ACC112 (cell line): ENCODE measurements around the gene PARP1.

Experiments used
- H2AFZ ChIP-seq: fragments of 200-600 bp; sonication (generic); one replicate; pipeline ENCODE4 v1.6.0; 2017; ENCODE audit warnings: antibody characterized with exemption, low read length; ENCODE audit not compliant: unreplicated experiment
- H3K27ac ChIP-seq: fragments of 200-600 bp; sonication (generic); 2 replicates; pipeline ENCODE4 v1.5.1; 2014; ENCODE audit warnings: low read depth, mild to moderate bottlenecking, antibody characterized with exemption, low read length, moderate library complexity
- H3K27me3 ChIP-seq: fragments of 200-600 bp; sonication (generic); 2 replicates; pipeline ENCODE4 v1.6.1; 2014; ENCODE audit warnings: mild to moderate bottlenecking, antibody characterized with exemption, low read length, moderate library complexity, mixed read lengths; ENCODE audit not compliant: insufficient read depth
- H3K36me3 ChIP-seq: fragments of 200-600 bp; sonication (generic); 2 replicates; pipeline ENCODE4 v1.6.1; 2016; ENCODE audit warnings: mild to moderate bottlenecking, antibody characterized with exemption, low read length, moderate library complexity, mixed read lengths; ENCODE audit not compliant: insufficient read depth
- H3K4me1 ChIP-seq: fragments of 200-600 bp; sonication (generic); one replicate; pipeline ENCODE4 v1.6.1; 2016; ENCODE audit warnings: low read length, mixed read lengths; ENCODE audit not compliant: insufficient read depth, unreplicated experiment, control insufficient read depth
- H3K4me3 ChIP-seq: fragments of 200-600 bp; sonication (generic); 2 replicates; pipeline ENCODE4 v1.5.1; 2014; ENCODE audit warnings: mild to moderate bottlenecking, low read depth, low read length
- H3K79me2 ChIP-seq: fragments of 200-600 bp; sonication (generic); one replicate; pipeline ENCODE4 v1.6.0; 2016; ENCODE audit warnings: low read length; ENCODE audit not compliant: control insufficient read depth, unreplicated experiment, insufficient read depth

Gene PARP1

DNA sequence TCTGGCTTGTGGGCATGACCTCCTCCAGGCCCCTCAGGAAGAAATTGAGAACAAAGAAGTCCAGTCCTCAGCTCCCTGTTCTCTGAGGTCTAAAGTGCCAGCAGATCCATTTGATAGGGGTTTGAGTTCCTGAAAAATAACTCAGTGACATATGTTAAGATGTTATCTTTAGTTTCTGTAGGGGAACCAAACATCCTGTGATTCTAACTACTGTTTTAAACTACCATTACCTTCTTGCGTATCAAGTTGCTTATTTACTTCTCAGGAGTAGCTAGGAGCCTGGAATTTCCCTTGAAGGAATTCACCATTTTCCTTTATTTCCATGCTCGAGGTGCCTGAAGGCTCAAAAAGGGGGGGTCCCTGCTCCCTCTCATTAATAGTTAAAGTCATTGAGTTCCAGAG lies 80.1 kb downstream of the PARP1 start:
- H3K4me3 ChIP-seq = no peak overlapping the region
- peaks cover 6% of the 10 kb centered on the region for H3K4me1 ChIP-seq
- no peaks in the 10 kb centered on the region for H3K36me3 ChIP-seq
- H2AFZ ChIP-seq = no peak overlapping the region
- H3K27ac ChIP-seq = no peak overlapping the region
- H3K79me2 ChIP-seq = no peaks in the 10 kb centered on the region
- no peaks in the 10 kb centered on the region for H3K27me3 ChIP-seq

DNA sequence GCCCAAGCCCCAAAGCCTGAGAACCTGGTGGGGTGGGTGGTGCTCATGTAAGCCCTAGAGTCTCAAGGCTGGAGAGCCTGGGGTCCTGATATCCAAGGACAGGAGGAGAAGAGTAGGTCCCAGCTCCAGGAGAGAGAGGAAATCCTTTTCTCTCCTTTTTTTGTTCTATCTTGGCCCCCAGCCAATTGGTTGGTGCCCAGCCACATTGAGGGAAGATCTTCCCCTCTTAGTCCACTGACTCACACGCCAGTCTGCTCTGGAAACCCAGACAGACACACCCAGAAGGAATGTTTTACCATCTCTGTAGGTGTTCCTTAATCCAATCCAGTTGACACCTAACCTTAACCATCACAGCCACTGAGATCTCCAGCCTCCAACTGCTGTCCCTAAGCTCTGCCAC lies 82.7 kb downstream of the PARP1 start:
- no peaks in the 10 kb centered on the region for H3K27me3 ChIP-seq
- H3K4me1 ChIP-seq = peaks cover 6% of the 10 kb centered on the region
- H3K4me3 ChIP-seq = no peak overlapping the region
- no peaks in the 10 kb centered on the region for H3K36me3 ChIP-seq
- no peak overlapping the region for H3K27ac ChIP-seq
- no peak overlapping the region for H2AFZ ChIP-seq
- H3K79me2 ChIP-seq = no peaks in the 10 kb centered on the region

DNA sequence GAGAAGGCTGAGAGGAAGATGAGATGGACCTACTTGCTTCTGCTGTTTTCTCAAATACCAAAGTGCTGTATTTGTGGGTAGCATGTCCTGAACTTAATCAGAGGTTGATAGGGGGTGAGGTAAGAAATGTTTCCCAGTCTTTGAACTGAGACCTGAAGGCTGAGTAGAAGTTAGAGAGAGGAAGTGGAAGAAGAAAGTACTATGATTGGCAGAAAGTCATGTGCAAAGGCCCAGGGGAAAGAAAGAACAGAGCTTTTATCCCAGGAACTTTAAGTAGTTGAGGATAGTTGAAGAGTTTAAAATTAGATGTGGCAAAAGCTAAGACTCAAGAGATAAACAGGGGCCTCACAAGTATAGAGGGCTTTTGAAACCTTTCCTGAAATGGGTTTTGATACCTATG lies 83.4 kb downstream of the PARP1 start:
- no peaks in the 10 kb centered on the region for H3K27me3 ChIP-seq
- H3K4me3 ChIP-seq = no peak overlapping the region
- H3K36me3 ChIP-seq = no peaks in the 10 kb centered on the region
- H2AFZ ChIP-seq = no peak overlapping the region
- peaks cover 6% of the 10 kb centered on the region for H3K4me1 ChIP-seq
- H3K79me2 ChIP-seq = no peaks in the 10 kb centered on the region
- H3K27ac ChIP-seq = no peak overlapping the region

DNA sequence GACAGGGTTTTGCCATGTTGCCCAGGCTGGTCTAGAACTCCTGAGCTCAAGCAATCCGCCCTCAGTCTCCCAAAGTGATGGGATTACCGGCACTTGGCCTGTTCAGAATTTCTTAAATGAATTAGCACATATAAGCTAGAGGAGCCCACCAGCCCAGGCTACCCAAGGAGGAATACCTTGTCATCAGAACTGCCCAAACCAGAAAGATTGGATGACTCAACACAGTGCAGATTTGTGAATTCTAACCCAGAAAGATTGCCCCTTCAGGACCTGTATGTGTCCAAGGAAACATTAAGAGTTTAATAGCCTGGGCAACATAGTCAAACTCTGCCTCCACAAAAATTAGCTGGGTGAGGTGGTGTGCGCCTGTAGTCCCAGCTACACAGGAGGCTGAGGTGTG lies 84.9 kb downstream of the PARP1 start:
- Histone ChIP-seq H3K79me2 (no peaks in the 10 kb centered on the region), H3K27me3 (peaks cover 3% of the 10 kb centered on the region; the same call in 1 of the 2 replicates), H2AFZ (no peak overlapping the region), H3K4me1 (peaks cover 6% of the 10 kb centered on the region), H3K27ac (no peak overlapping the region), H3K4me3 (no peak overlapping the region), H3K36me3 (no peaks in the 10 kb centered on the region)

DNA sequence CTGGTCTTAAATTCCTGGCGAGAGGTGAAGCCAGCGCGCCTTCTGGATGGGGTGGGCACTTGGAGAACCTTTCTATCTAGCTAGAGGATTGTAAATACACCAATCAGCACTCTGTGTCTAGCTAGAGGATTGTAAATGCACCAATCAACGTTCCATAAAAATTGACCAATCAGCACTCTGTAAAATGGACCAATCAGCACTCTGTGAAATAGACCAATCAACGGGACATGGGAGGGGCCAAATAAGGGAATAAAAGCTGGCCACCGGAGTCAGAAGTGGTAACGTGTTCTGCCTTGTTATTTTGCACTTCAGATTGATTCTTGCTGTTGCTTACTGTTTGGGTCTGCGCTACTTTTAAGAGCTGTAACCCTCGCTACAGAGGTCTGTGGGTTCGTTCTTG lies 87.0 kb downstream of the PARP1 start:
- Histone ChIP-seq H3K79me2 (no peaks in the 10 kb centered on the region), H3K4me1 (peaks cover 6% of the 10 kb centered on the region), H3K27ac (no peak overlapping the region), H3K4me3 (no peak overlapping the region), H3K36me3 (no peaks in the 10 kb centered on the region), H3K27me3 (peaks cover 12% of the 10 kb centered on the region), H2AFZ (no peak overlapping the region)

DNA sequence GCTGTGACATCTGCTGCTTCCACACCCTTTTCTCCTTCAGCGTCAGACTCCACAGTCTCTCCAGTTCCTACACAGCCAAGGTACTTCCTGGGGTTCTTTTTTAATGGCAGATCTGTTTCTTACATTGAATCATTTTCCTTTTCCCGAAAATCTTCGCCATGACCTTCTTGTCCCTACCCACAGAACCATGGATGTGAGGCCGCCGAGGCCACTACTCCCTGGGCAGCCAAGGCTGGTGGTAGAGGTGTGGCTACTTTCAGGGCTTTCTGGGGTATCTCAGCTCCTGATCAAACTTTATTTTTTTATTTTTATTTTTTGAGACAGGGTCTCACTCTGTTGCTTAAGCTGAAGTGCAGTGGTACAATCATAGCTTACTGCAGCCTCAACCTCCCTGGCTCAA lies 89.4 kb downstream of the PARP1 start:
- Histone ChIP-seq H3K79me2 (no peaks in the 10 kb centered on the region), H3K36me3 (no peaks in the 10 kb centered on the region), H2AFZ (no peak overlapping the region), H3K4me1 (no peaks in the 10 kb centered on the region), H3K4me3 (no peak overlapping the region), H3K27me3 (peaks cover 31% of the 10 kb centered on the region), H3K27ac (no peak overlapping the region)

DNA sequence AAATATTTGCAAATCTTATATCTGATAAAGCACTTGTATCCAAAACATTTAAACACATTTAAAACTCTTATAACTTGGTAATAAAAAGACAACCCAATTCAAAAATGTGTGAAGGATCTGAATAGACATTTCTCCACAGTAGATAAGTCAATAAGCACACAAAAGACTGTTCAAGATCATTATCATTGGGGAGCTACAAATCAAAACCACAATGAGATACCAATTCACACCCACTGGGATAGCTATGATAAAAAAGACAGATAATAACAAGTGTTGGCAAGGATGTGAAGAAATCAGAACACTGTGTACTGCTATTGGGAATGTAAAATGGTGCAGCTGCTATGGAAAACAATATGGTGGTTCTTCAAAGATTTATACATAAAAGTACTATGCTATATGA lies 93.8 kb downstream of the PARP1 start:
- peaks cover 31% of the 10 kb centered on the region for H3K27me3 ChIP-seq
- H3K4me3 ChIP-seq = no peak overlapping the region
- H2AFZ ChIP-seq = no peak overlapping the region
- peaks cover 13% of the 10 kb centered on the region for H3K4me1 ChIP-seq
- H3K27ac ChIP-seq = no peak overlapping the region
- H3K36me3 ChIP-seq = no peaks in the 10 kb centered on the region
- H3K79me2 ChIP-seq = no peaks in the 10 kb centered on the region

DNA sequence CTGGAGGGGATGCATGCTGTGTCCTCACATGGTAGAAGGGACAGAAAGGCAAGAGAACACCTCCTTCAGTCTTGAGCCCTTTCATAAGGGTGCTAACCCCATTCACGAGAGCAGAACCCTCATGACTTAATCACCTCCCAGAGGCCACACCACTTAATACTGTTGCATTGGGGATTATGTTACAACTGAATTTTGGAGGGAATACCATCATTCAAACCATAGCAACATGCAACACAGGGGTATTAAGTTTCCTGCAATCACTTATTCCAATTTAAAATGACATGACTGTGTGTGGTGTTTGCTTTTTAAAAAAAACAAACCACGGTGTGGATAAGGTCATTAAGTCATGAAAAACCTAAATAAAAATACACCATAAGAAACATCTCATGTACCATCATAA lies 95.8 kb downstream of the PARP1 start:
- Histone ChIP-seq H3K27ac (no peak overlapping the region), H3K27me3 (peaks cover 30% of the 10 kb centered on the region), H3K79me2 (peaks cover 15% of the 10 kb centered on the region), H3K4me3 (no peak overlapping the region), H3K4me1 (peaks cover 20% of the 10 kb centered on the region), H3K36me3 (no peaks in the 10 kb centered on the region), H2AFZ (no peak overlapping the region)

DNA sequence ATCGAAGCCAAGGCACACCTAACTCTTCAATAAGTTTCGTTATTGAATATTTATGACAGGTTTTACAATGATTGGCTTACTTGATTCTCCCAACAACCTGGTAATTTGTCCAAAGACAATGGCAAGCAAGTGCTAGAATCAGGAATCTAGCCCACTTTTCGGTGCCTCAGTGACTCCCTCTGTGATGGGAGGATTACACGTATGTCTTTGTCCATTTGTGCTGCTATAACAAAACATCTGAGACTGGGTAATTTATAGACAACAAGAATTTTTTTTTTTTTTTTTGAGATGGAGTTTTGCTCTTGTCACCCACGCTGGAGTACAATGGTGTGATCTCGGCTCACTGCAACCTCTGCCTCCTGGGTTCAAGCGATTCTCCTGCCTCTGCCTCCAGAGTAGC lies 96.5 kb downstream of the PARP1 start:
- Histone ChIP-seq H3K27ac (no peak overlapping the region), H2AFZ (no peak overlapping the region), H3K79me2 (peaks cover 22% of the 10 kb centered on the region), H3K4me1 (peaks cover 20% of the 10 kb centered on the region), H3K27me3 (peaks cover 25% of the 10 kb centered on the region), H3K36me3 (no peaks in the 10 kb centered on the region), H3K4me3 (no peak overlapping the region)
